MM.1S (cell line): Measurements from ENCODE around the gene UBE2U.

Experiments
- DNase-seq: peaks from one replicate; pipeline ENCODE4 v3.0.0-alpha.2; 2015
- H2AFZ ChIP-seq: fragments of 300-600 bp; sonication (generic); 2 replicates; pipeline ENCODE4 v1.6.0; 2016; ENCODE audit warnings: antibody characterized with exemption, low read length
- H3F3A ChIP-seq: fragments of 300-600 bp; sonication (generic); 2 replicates; pipeline ENCODE4 v1.6.1; 2016; ENCODE audit warnings: mild to moderate bottlenecking, antibody characterized with exemption, low read length, moderate library complexity, mixed read lengths; ENCODE audit not compliant: insufficient read depth
- H3K27ac ChIP-seq: fragments of 300-600 bp; sonication (generic); 2 replicates; pipeline ENCODE4 v1.5.1; 2016; ENCODE audit warnings: mild to moderate bottlenecking, low read length
- H3K27me3 ChIP-seq: fragments of 300-600 bp; sonication (generic); replicated peaks from 2 replicates; pipeline ENCODE4 v1.6.0; 2016; ENCODE audit warnings: low read length; ENCODE audit not compliant: insufficient read depth
- H3K36me3 ChIP-seq: fragments of 300-600 bp; sonication (generic); replicated peaks from 2 replicates; pipeline ENCODE4 v1.6.1; 2016; ENCODE audit warnings: mild to moderate bottlenecking, low read length, mixed read lengths; ENCODE audit not compliant: insufficient read depth
- H3K4me1 ChIP-seq: fragments of 300-600 bp; sonication (generic); 2 replicates; pipeline ENCODE4 v1.6.1; 2016; ENCODE audit warnings: low read length, mixed read lengths
- H3K4me2 ChIP-seq: fragments of 300-600 bp; sonication (generic); 2 replicates; pipeline ENCODE4 v1.6.0; 2016; ENCODE audit warnings: low read depth, low read length
- H3K4me3 ChIP-seq: fragments of 300-600 bp; sonication (generic); 2 replicates; pipeline ENCODE4 v1.5.1; 2016; ENCODE audit warnings: low read length, mixed read lengths
- H3K79me2 ChIP-seq: fragments of 300-600 bp; sonication (generic); 2 replicates; pipeline ENCODE4 v1.6.1; 2016; ENCODE audit warnings: mixed run types, low read length, mixed read lengths
- H3K9ac ChIP-seq: fragments of 300-600 bp; sonication (generic); 2 replicates; pipeline ENCODE4 v1.6.1; 2016; ENCODE audit warnings: low read length, mixed read lengths
- H3K9me2 ChIP-seq: fragments of 300-600 bp; sonication (generic); replicated peaks from 2 replicates; pipeline ENCODE4 v1.6.1; 2016; ENCODE audit warnings: mild to moderate bottlenecking, low read length, mixed read lengths; ENCODE audit not compliant: insufficient read depth
- H3K9me3 ChIP-seq: fragments of 300-600 bp; sonication (generic); replicated peaks from 2 replicates; pipeline ENCODE4 v1.6.1; 2016; ENCODE audit warnings: mild to moderate bottlenecking, low read length, mixed read lengths; ENCODE audit not compliant: insufficient read depth
- H4K20me1 ChIP-seq: fragments of 300-600 bp; sonication (generic); 2 replicates; pipeline ENCODE4 v1.6.1; 2016; ENCODE audit warnings: mild to moderate bottlenecking, low read length, moderate library complexity, mixed read lengths; ENCODE audit not compliant: insufficient read depth
- CTCF ChIP-seq: fragments of 300-600 bp; sonication (generic); IDR thresholded peaks from 2 replicates; pipeline ENCODE4 v1.5.1; 2016; ENCODE audit warnings: antibody characterized with exemption, low read length, mixed read lengths
- EZH2 ChIP-seq: fragments of 300-600 bp; sonication (generic); optimal IDR thresholded peaks from 2 replicates; pipeline ENCODE3; 2017; ENCODE audit warnings: low read depth, mild to moderate bottlenecking, antibody characterized with exemption, low read length, mixed read lengths
- EZH2phosphoT487 ChIP-seq: fragments of 300-600 bp; sonication (generic); IDR thresholded peaks from 2 replicates; pipeline ENCODE4 v1.6.1; 2018; ENCODE audit warnings: antibody characterized with exemption, low read length

Gene UBE2U

GRCh38 chr1:64186898-64187280 lies 16.5 kb upstream of the UBE2U start:
- DNase-seq = no peak
- no peaks in the 10 kb centered on the region for H3K9me3 ChIP-seq
- TF ChIP-seq EZH2 (no peak), CTCF (no peak), EZH2phosphoT487 (no peak)
- H3F3A ChIP-seq = no peaks in the 10 kb centered on the region
- H2AFZ ChIP-seq = no peak overlapping the region
- H3K79me2 ChIP-seq = no peaks in the 10 kb centered on the region
- H3K9me2 ChIP-seq = no peaks in the 10 kb centered on the region
- no peak overlapping the region for H3K27ac ChIP-seq
- H3K4me2 ChIP-seq = no peak overlapping the region
- H3K36me3 ChIP-seq = no peaks in the 10 kb centered on the region
- H3K4me3 ChIP-seq = no peak overlapping the region
- no peaks in the 10 kb centered on the region for H3K4me1 ChIP-seq
- H3K9ac ChIP-seq = no peak overlapping the region
- H3K27me3 ChIP-seq = no peaks in the 10 kb centered on the region
- H4K20me1 ChIP-seq = no peaks in the 10 kb centered on the region

GRCh38 chr1:64187646-64188045 lies 15.8 kb upstream of the UBE2U start:
- H4K20me1 ChIP-seq = no peaks in the 10 kb centered on the region
- H3K4me3 ChIP-seq = no peak overlapping the region
- H3K27me3 ChIP-seq = no peaks in the 10 kb centered on the region
- H3F3A ChIP-seq = no peaks in the 10 kb centered on the region
- no peak overlapping the region for H3K4me2 ChIP-seq
- no peak overlapping the region for H3K27ac ChIP-seq
- no peaks in the 10 kb centered on the region for H3K9me2 ChIP-seq
- H3K4me1 ChIP-seq = no peaks in the 10 kb centered on the region
- H3K36me3 ChIP-seq = no peaks in the 10 kb centered on the region
- TF ChIP-seq EZH2 = no peak
- no peak for TF ChIP-seq CTCF
- TF ChIP-seq EZH2phosphoT487 = no peak
- no peak for DNase-seq
- no peaks in the 10 kb centered on the region for H3K79me2 ChIP-seq
- H3K9me3 ChIP-seq = no peaks in the 10 kb centered on the region
- H3K9ac ChIP-seq = no peak overlapping the region
- no peak overlapping the region for H2AFZ ChIP-seq

- TF ChIP-seq CTCF = no peak
- TF ChIP-seq EZH2 = no peak
- no peak for TF ChIP-seq EZH2phosphoT487
- Histone ChIP-seq H4K20me1 (no peaks in the 10 kb centered on the region), H2AFZ (no peak overlapping the region), H3K36me3 (no peaks in the 10 kb centered on the region), H3K4me1 (no peaks in the 10 kb centered on the region), H3K27me3 (no peaks in the 10 kb centered on the region), H3K9me3 (no peaks in the 10 kb centered on the region), H3K9me2 (no peaks in the 10 kb centered on the region), H3K4me2 (no peak overlapping the region), H3K79me2 (no peaks in the 10 kb centered on the region), H3K27ac (no peak overlapping the region), H3K4me3 (no peak overlapping the region), H3F3A (no peaks in the 10 kb centered on the region), H3K9ac (no peak overlapping the region)
- DNase-seq = no peak
These were observed 11.1 kb upstream of the UBE2U start for GRCh38 chr1:64192290-64192689.
